Neural progenitor cell (in vitro differentiated cells): ENCODE data around the gene HDDC3. TPM values are rescaled to one million over a fixed set of nuclear protein-coding genes. Genes with fewer than 3 reads are reported as not detected.

ENCODE experiments used
- DNase-seq: peaks from one replicate; pipeline ENCODE4 v3.0.0-alpha.2; 2016; ENCODE audit warnings: low spot score
- H2AFZ ChIP-seq: fragments of 200-600 bp; sonication (generic); replicated peaks from 2 replicates; pipeline ENCODE4 v1.6.1; 2016; ENCODE audit warnings: antibody characterized with exemption
- H3F3A ChIP-seq: fragments of 200-600 bp; sonication (generic); 2 replicates; pipeline ENCODE4 v1.6.1; 2016; ENCODE audit warnings: antibody characterized with exemption, low read depth
- H3K27ac ChIP-seq: fragments of 200-600 bp; sonication (generic); 2 replicates; pipeline ENCODE4 v1.5.1; 2016; ENCODE audit warnings: mild to moderate bottlenecking
- H3K27me3 ChIP-seq: fragments of 200-600 bp; sonication (generic); 2 replicates; pipeline ENCODE4 v1.6.1; 2016; ENCODE audit warnings: mild to moderate bottlenecking, moderate library complexity
- H3K36me3 ChIP-seq: fragments of 200-600 bp; sonication (generic); 2 replicates; pipeline ENCODE4 v1.5.1; 2016
- H3K4me1 ChIP-seq: fragments of 200-600 bp; sonication (generic); 2 replicates; pipeline ENCODE4 v1.6.1; 2016; ENCODE audit warnings: mixed run types
- H3K4me2 ChIP-seq: fragments of 200-600 bp; sonication (generic); 2 replicates; pipeline ENCODE4 v1.6.1; 2016
- H3K4me3 ChIP-seq: fragments of 200-600 bp; sonication (generic); 2 replicates; pipeline ENCODE4 v1.5.1; 2016
- H3K79me2 ChIP-seq: fragments of 200-600 bp; sonication (generic); 2 replicates; pipeline ENCODE4 v1.6.1; 2016; ENCODE audit warnings: low read depth
- H3K9ac ChIP-seq: fragments of 200-600 bp; sonication (generic); 2 replicates; pipeline ENCODE4 v1.6.1; 2016
- H3K9me3 ChIP-seq: fragments of 200-600 bp; sonication (generic); 2 replicates; pipeline ENCODE4 v1.5.1; 2016; ENCODE audit warnings: low read depth
- H4K20me1 ChIP-seq: fragments of 200-600 bp; sonication (generic); 2 replicates; pipeline ENCODE4 v1.6.1; 2016; ENCODE audit warnings: low read depth
- H3K27ac Mint-ChIP-seq: 3 replicates; pipeline ENCODE4 v1.8.0; 2021; ENCODE audit warnings: mixed read lengths
- H3K27me3 Mint-ChIP-seq: 2 replicates; pipeline ENCODE4 v1.8.0; 2022; ENCODE audit warnings: low read depth, mild to moderate bottlenecking, inconsistent platforms, moderate library complexity, mixed read lengths; ENCODE audit not compliant: insufficient read depth
- H3K36me3 Mint-ChIP-seq: 3 replicates; pipeline ENCODE4 v1.8.0; 2021; ENCODE audit warnings: mixed read lengths
- H3K4me1 Mint-ChIP-seq: 3 replicates; pipeline ENCODE4 v1.8.0; 2021; ENCODE audit warnings: mixed read lengths
- H3K4me3 Mint-ChIP-seq: 3 replicates; pipeline ENCODE4 v1.8.0; 2021; ENCODE audit warnings: mild to moderate bottlenecking, moderate library complexity, mixed read lengths
- H3K9me3 Mint-ChIP-seq: 3 replicates; pipeline ENCODE4 v1.8.0; 2020; ENCODE audit warnings: mixed read lengths
- EZH2 ChIP-seq: fragments of 200-600 bp; sonication (generic); IDR thresholded peaks from 2 replicates; pipeline ENCODE4 v1.6.1; 2017; ENCODE audit warnings: antibody characterized with exemption, mild to moderate bottlenecking, moderate library complexity
- EZH2phosphoT487 ChIP-seq: fragments of 200-600 bp; sonication (generic); IDR thresholded peaks from 2 replicates; pipeline ENCODE4 v1.6.1; 2017; ENCODE audit warnings: antibody characterized with exemption
- total RNA-seq: library from RNA; depleted of rRNA; stranded (reverse); fragments of >200 nt; gene quantifications from 2 replicates; pipeline ENCODE4 v1.2.3, GENCODE V29; 2015; ENCODE audit warnings: low replicate concordance
- TF ChIP-seq, protein P1 (sequence below): fragments of 200-600 bp; sonication (generic); IDR thresholded peaks from 2 replicates; pipeline ENCODE4 v1.5.1; 2017; ENCODE audit warnings: antibody characterized with exemption, mild to moderate bottlenecking

The HDDC3 gene
- total RNA-seq, 1 donor from 2014 or later, result 20.4 TPM

DNA sequence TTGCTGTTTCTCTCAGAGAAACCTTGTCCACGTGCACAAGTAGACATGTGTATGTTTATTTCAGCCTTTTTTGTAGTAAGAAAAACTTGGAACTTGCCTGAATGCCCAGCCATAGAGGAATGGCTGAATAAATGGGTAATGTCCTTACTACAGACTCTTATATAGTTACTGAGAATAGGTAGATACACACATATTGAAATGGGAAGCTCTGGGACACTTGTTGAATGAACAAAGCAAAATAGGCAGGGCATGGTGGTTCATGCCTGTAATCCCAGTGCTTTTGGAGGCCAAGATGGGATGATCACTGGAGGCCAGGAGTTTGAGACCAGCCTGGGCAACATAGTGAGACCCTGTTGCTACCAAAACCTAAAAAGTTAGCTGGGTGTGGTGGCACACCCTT is 4.5 kb upstream of the HDDC3 start:
- no peak overlapping the region for H3K9ac ChIP-seq
- peaks cover 15% of the 10 kb centered on the region for H3K27me3 ChIP-seq
- H3K9me3 ChIP-seq, result no peaks in the 10 kb centered on the region
- no peak overlapping the region for H3K27ac Mint-ChIP-seq
- peaks cover 16% of the 10 kb centered on the region for H3K79me2 ChIP-seq
- DNase-seq, result no peak
- H3K4me1 Mint-ChIP-seq, result peaks cover 21% of the 10 kb centered on the region
- TF ChIP-seq EZH2 (no peak), EZH2phosphoT487 (no peak)
- TF ChIP-seq, protein P1, sequence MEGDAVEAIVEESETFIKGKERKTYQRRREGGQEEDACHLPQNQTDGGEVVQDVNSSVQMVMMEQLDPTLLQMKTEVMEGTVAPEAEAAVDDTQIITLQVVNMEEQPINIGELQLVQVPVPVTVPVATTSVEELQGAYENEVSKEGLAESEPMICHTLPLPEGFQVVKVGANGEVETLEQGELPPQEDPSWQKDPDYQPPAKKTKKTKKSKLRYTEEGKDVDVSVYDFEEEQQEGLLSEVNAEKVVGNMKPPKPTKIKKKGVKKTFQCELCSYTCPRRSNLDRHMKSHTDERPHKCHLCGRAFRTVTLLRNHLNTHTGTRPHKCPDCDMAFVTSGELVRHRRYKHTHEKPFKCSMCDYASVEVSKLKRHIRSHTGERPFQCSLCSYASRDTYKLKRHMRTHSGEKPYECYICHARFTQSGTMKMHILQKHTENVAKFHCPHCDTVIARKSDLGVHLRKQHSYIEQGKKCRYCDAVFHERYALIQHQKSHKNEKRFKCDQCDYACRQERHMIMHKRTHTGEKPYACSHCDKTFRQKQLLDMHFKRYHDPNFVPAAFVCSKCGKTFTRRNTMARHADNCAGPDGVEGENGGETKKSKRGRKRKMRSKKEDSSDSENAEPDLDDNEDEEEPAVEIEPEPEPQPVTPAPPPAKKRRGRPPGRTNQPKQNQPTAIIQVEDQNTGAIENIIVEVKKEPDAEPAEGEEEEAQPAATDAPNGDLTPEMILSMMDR, result no peak
- peaks cover 12% of the 10 kb centered on the region for H3K4me1 ChIP-seq
- H3K4me2 ChIP-seq, result no peak overlapping the region
- H3F3A ChIP-seq, result peaks cover 16% of the 10 kb centered on the region
- H3K27me3 Mint-ChIP-seq, result peaks cover 9% of the 10 kb centered on the region
- H4K20me1 ChIP-seq, result peaks cover 10% of the 10 kb centered on the region
- H3K36me3 Mint-ChIP-seq, result peaks cover 20% of the 10 kb centered on the region
- no peak overlapping the region for H3K4me3 ChIP-seq
- H3K9me3 Mint-ChIP-seq, result no peaks in the 10 kb centered on the region
- H3K4me3 Mint-ChIP-seq, result peak overlapping the region; percentile 84
- no peak overlapping the region for H2AFZ ChIP-seq
- H3K36me3 ChIP-seq, result no peaks in the 10 kb centered on the region
- no peak overlapping the region for H3K27ac ChIP-seq

DNA sequence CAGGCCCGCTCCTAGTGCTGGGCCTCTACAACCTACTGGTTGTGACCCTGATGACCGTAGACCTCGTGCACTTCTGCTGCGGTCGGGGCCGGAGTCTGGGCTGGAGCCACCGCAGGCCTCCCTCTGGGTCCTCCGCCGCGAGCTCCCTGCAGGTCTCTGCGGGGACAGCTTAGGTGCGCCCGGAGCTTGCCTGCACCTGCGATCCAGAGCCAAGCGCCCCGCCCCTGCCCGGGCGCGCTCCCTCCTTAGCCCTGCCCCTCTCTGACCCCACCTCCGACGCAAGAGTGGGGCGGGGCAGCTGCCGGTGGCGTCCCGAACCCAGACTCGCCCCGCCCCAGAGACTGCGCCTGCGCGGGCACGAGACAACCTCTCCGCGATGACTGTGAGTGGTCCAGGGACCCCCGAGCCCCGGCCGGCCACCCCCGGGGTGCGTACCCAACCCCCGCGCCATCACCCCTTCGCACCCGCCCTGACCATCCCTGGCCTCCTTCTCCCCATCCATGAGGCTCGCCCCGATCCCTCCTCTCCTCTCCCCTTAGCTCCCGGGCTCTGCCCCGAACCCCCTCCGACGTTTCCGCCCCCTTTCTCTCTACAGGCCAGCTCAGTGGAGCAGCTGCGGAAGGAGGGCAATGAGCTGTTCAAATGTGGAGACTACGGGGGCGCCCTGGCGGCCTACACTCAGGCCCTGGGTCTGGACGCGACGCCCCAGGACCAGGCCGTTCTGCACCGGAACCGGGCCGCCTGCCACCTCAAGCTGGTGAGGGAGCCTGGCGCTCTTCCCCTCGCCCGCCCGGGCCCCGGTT is 2.8 kb upstream of the HDDC3 start, which contains the start of gene UNC45A:
Gene UNC45A (plus strand): TSS at position 337 of the 803 bp plus-strand sequence. CDS start 40 bp downstream, at position 377.
- peaks cover 12% of the 10 kb centered on the region for H3K36me3 Mint-ChIP-seq
- Histone ChIP-seq H3K27ac (no peak within 1 kb of the TSS), H3K36me3 (no peaks in the 10 kb centered on the region), H3K9ac (peak within 1 kb of the TSS; percentile 74), H3F3A (peaks cover 16% of the 10 kb centered on the region), H3K79me2 (peaks cover 16% of the 10 kb centered on the region), H4K20me1 (peaks cover 10% of the 10 kb centered on the region), H3K9me3 (no peaks in the 10 kb centered on the region), H2AFZ (peak within 1 kb of the TSS; percentile 98), H3K4me3 (peak within 1 kb of the TSS; percentile 89), H3K4me2 (peak within 1 kb of the TSS; percentile 96), H3K4me1 (peaks cover 12% of the 10 kb centered on the region), H3K27me3 (peaks cover 15% of the 10 kb centered on the region)
- peak within 1 kb of the TSS; percentile 84 for H3K4me3 Mint-ChIP-seq
- H3K27me3 Mint-ChIP-seq, result peaks cover 8% of the 10 kb centered on the region
- no peaks in the 10 kb centered on the region for H3K9me3 Mint-ChIP-seq
- H3K27ac Mint-ChIP-seq, result no peak within 1 kb of the TSS
- TF ChIP-seq, protein P1, result no peak
- no peak for TF ChIP-seq EZH2
- TF ChIP-seq EZH2phosphoT487, result no peak
- peak; percentile 96 for DNase-seq
- peaks cover 27% of the 10 kb centered on the region for H3K4me1 Mint-ChIP-seq

DNA sequence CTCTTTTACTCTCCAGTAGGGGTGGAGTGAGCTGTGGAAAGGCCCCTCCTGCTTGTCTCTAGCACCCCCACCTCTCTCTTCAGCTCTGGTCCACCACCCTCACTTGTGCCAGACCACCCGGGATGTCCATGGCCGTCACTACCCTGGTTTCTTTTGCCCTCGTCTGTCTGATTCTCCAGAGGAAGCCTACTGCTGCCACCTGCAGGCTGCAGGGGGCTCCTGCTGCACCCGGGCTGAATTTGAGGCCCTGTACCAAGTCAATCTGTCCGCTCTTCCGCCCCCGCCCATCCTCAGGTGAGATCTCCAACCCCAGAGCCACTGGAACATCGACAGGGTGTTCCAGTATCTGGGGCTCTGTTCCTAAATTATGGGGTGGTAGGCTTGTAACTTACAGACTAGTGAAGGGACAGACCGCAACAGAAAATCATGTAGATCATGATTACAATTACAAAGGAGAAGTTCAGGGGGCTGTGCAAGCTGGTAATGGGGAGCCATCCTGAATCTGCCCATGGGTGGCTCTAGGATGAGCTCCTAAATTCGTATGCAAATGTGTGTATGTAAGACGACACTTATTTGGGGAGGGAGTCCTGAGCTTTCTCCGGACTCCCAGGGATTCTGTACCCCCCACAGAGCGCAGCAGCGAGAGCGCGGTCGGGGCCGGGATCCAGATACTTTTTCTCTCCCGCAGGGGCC is 2.1 kb upstream of the HDDC3 start:
- H3K4me1 ChIP-seq, result peaks cover 12% of the 10 kb centered on the region
- peaks cover 15% of the 10 kb centered on the region for H3K27me3 ChIP-seq
- no peak for TF ChIP-seq EZH2phosphoT487
- no peak for TF ChIP-seq EZH2
- TF ChIP-seq, protein P1, result peak; percentile 89
- peak overlapping the region; percentile 96 for H3K4me2 ChIP-seq
- H3K36me3 Mint-ChIP-seq, result peaks cover 9% of the 10 kb centered on the region
- H3K27me3 Mint-ChIP-seq, result peaks cover 8% of the 10 kb centered on the region
- peak; percentile 92 for DNase-seq
- H3K9ac ChIP-seq, result no peak overlapping the region
- H3K9me3 Mint-ChIP-seq, result no peaks in the 10 kb centered on the region
- H3K27ac Mint-ChIP-seq, result no peak overlapping the region
- H3K27ac ChIP-seq, result no peak overlapping the region
- peaks cover 16% of the 10 kb centered on the region for H3K79me2 ChIP-seq
- no peaks in the 10 kb centered on the region for H3K36me3 ChIP-seq
- H3K4me3 Mint-ChIP-seq, result peak overlapping the region; percentile 84
- peaks cover 10% of the 10 kb centered on the region for H4K20me1 ChIP-seq
- peaks cover 16% of the 10 kb centered on the region for H3F3A ChIP-seq
- no peaks in the 10 kb centered on the region for H3K9me3 ChIP-seq
- H3K4me1 Mint-ChIP-seq, result peaks cover 27% of the 10 kb centered on the region
- peak overlapping the region; percentile 89 for H3K4me3 ChIP-seq
- H2AFZ ChIP-seq, result peak overlapping the region; percentile 98
